NCI-H510A (cell line): Measurements from ENCODE around the gene SRPRA.
"Not testable (repeated sequence)": the region's sequence is repeated elsewhere in the genome, so short reads cannot be mapped to it uniquely, and the experiment has no call there.

Source experiments
- DNase-seq: peaks from one replicate; lab custom pipeline; 2025; lab: John Stamatoyannopoulos, UW

Gene SRPRA

GRCh38 chr11:126268708-126269579 lies at the start of gene SRPRA, which contains the start of gene FOXRED1:
SRPRA (minus strand) TSS chr11:126268895; CDS start chr11:126268804, 91 bp downstream.
FOXRED1 (plus strand) TSS chr11:126269154; CDS start chr11:126269207, 53 bp downstream.
- peak; percentile 99 for DNase-seq

GRCh38 chr11:126317756-126318573 lies 49.3 kb upstream of the SRPRA start:
- DNase-seq, result no peak

GRCh38 chr11:126317432-126317755 lies 48.7 kb upstream of the SRPRA start:
- DNase-seq, result no peak

- DNase-seq, result no peak
Observed at GRCh38 chr11:126313826-126314225, 45.1 kb upstream of the SRPRA start.

GRCh38 chr11:126312961-126313360 lies 44.3 kb upstream of the SRPRA start:
- DNase-seq, result no peak

GRCh38 chr11:126311401-126312291 lies 43.0 kb upstream of the SRPRA start:
- DNase-seq, result no peak

GRCh38 chr11:126310992-126311310 lies 42.3 kb upstream of the SRPRA start:
- DNase-seq, result no peak

GRCh38 chr11:126310200-126310991 lies 41.7 kb upstream of the SRPRA start:
- peak; percentile 47 for DNase-seq

- not testable (repeated sequence) for DNase-seq
Observed at GRCh38 chr11:126308771-126309170, 40.1 kb upstream of the SRPRA start.

- DNase-seq, result no peak
Observed at GRCh38 chr11:126308271-126308671, 39.6 kb upstream of the SRPRA start.

- no peak for DNase-seq
Observed at GRCh38 chr11:126307706-126308105, 39.0 kb upstream of the SRPRA start.

GRCh38 chr11:126305699-126306098 lies 37.0 kb upstream of the SRPRA start:
- no peak for DNase-seq

- no peak for DNase-seq
Observed at GRCh38 chr11:126304457-126305075, 35.9 kb upstream of the SRPRA start.

GRCh38 chr11:126303623-126304456 lies 35.1 kb upstream of the SRPRA start, which contains the start of gene DCPS:
DCPS (plus strand) TSS chr11:126304060; CDS start chr11:126304081, 21 bp downstream.
- DNase-seq, result peak; percentile 77

GRCh38 chr11:126297004-126297403 lies 28.3 kb upstream of the SRPRA start:
- no peak for DNase-seq

GRCh38 chr11:126293726-126294125 lies 25.0 kb upstream of the SRPRA start:
- DNase-seq, result no peak

GRCh38 chr11:126290887-126291286 lies 22.2 kb upstream of the SRPRA start:
- no peak for DNase-seq

GRCh38 chr11:126288237-126288636 lies 19.5 kb upstream of the SRPRA start:
- no peak for DNase-seq

GRCh38 chr11:126284829-126285228 lies 16.1 kb upstream of the SRPRA start:
- peak; percentile 77 for DNase-seq
